Measurements from ENCODE around the gene UBL3. TPM values are rescaled to one million over a fixed set of nuclear protein-coding genes. Genes with fewer than 3 reads are reported as not detected.
A peak's percentile ranks its signal among the peaks of the same experiment; 100 is the strongest.

UBL3 gene
- total RNA-seq, 3 donors from 2014 or later (not counting 1 experiment from before 2014, with no cell fraction given): 29.6 to 36.0 (median 31.5) TPM

DNA sequence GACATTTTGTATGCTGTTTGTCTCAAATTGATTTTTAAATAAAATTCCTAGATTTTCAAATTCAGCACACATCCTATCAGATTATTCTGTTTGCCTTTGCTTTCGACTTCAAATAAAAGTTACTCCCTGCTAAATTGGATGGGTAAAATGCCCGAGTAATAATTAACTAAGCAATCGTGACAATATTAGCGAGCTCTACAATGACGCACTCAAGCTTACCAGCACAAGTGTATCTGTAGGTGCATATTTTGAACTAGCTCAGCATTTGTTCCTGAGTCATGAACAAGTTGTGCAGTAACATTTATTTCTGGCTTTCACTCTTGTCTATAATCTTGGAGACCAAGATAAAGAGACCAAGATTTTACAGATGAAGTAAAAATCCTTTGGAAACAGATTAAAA, 113.4 kb downstream of the UBL3 start:
- no peak for ATAC-seq

DNA sequence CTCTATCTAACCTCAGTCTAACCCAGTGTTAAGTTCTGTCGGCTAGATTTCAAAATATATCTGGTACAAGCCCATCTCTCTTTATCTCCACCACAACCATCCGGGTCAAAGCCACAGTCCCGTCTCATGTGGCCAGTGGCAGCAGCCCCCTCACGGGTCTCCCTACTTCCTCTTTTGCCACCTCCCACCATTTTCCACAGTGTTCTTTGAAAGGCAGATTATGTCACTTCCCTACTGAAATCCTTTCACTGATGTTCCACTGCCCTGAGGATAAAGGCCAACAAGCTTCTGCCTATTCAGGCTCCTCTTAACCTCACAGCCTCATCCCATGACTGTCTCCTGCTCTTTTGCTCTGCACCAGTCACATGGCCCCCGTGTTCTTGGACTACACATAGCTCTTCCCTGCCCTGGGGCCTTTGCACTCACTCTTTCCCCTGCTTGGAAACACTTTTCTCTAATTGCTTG, 117.2 kb downstream of the UBL3 start:
- H3K4me3 Mint-ChIP-seq: no peak overlapping the region
- H3K36me3 Mint-ChIP-seq: no peaks in the 10 kb centered on the region
- intact Hi-C loops (cut with micrococcal nuclease): no loop called here
- peaks cover 37 to 54% of the 10 kb centered on the region in 2 donors for H3K27me3 Mint-ChIP-seq (ENCODE audit: low read depth in 2 of 2)
- peaks cover 15% of the 10 kb centered on the region for H3K27me3 ChIP-seq (ENCODE audit: control insufficient read depth, insufficient read depth, low read length)
- H3K27ac ChIP-seq (ENCODE audit: low read length): no peak overlapping the region
- TF ChIP-seq CTCF (IDR thresholded peaks at IDR 0.05): no peak
- peaks cover 13% of the 10 kb centered on the region for H3K4me1 ChIP-seq (ENCODE audit: control insufficient read depth, insufficient read depth, low read length)
- no peaks in the 10 kb centered on the region for H3K9me3 Mint-ChIP-seq
- no peaks in the 10 kb centered on the region for H3K9me3 ChIP-seq (ENCODE audit: control insufficient read depth, insufficient read depth, low read length)
- WGBS (ENCODE audit: insufficient coverage): 13% methylated on average over 5 of the region's 5 CpGs
- H3K4me3 ChIP-seq (ENCODE audit: low read length): no peak overlapping the region
- H3K36me3 ChIP-seq (ENCODE audit: control insufficient read depth, insufficient read depth, low read length): no peaks in the 10 kb centered on the region
- no peak overlapping the region for H3K27ac Mint-ChIP-seq
- DNase-seq: no peak
- peak in 2 of 3 donors; percentile 36 to 39 for ATAC-seq
- H3K4me1 Mint-ChIP-seq: peaks cover 11 to 12% of the 10 kb centered on the region in 2 donors

More for the DNA sequence above, 113.4 kb downstream of the UBL3 start:
- no peak for DNase-seq
- no peaks in the 10 kb centered on the region for H3K36me3 Mint-ChIP-seq
- Histone ChIP-seq H3K27me3 (ENCODE audit: control insufficient read depth, insufficient read depth, low read length) (peaks cover under 1% of the 10 kb centered on the region), H3K27ac (ENCODE audit: low read length) (no peak overlapping the region), H3K36me3 (ENCODE audit: control insufficient read depth, insufficient read depth, low read length) (no peaks in the 10 kb centered on the region), H3K4me1 (ENCODE audit: control insufficient read depth, insufficient read depth, low read length) (peaks cover 13% of the 10 kb centered on the region), H3K4me3 (ENCODE audit: low read length) (no peak overlapping the region), H3K9me3 (ENCODE audit: control insufficient read depth, insufficient read depth, low read length) (no peaks in the 10 kb centered on the region)
- H3K9me3 Mint-ChIP-seq: no peaks in the 10 kb centered on the region
- no peak overlapping the region for H3K4me3 Mint-ChIP-seq
- peaks cover 14 to 15% of the 10 kb centered on the region in 2 donors for H3K27me3 Mint-ChIP-seq (ENCODE audit: low read depth in 2 of 2)
- WGBS (ENCODE audit: insufficient coverage): 89% methylated on average over 5 of the region's 5 CpGs
- peaks cover 11 to 12% of the 10 kb centered on the region in 2 donors for H3K4me1 Mint-ChIP-seq
- no peak for TF ChIP-seq CTCF (IDR thresholded peaks at IDR 0.05)
- no peak overlapping the region for H3K27ac Mint-ChIP-seq
- intact Hi-C loops (cut with micrococcal nuclease): no loop called here

GRCh38 chr13:29730253-29730652, 120.2 kb downstream of the UBL3 start:
- Mint-ChIP-seq H3K4me3 (no peak overlapping the region), H3K27ac (no peak overlapping the region), H3K27me3 (ENCODE audit: low read depth in 2 of 2) (peaks cover 37 to 69% of the 10 kb centered on the region in 2 donors), H3K4me1 (peaks cover 11 to 12% of the 10 kb centered on the region in 2 donors), H3K9me3 (no peaks in the 10 kb centered on the region), H3K36me3 (no peaks in the 10 kb centered on the region)
- DNase-seq (no peak), ATAC-seq (no peak)
- intact Hi-C loops (cut with micrococcal nuclease): no loop called here
- no peak for TF ChIP-seq CTCF (IDR thresholded peaks at IDR 0.05)
- Histone ChIP-seq H3K4me3 (ENCODE audit: low read length) (no peak overlapping the region), H3K27me3 (ENCODE audit: control insufficient read depth, insufficient read depth, low read length) (peaks cover 22% of the 10 kb centered on the region), H3K9me3 (ENCODE audit: control insufficient read depth, insufficient read depth, low read length) (peaks cover 3% of the 10 kb centered on the region), H3K27ac (ENCODE audit: low read length) (no peak overlapping the region), H3K36me3 (ENCODE audit: control insufficient read depth, insufficient read depth, low read length) (no peaks in the 10 kb centered on the region), H3K4me1 (ENCODE audit: control insufficient read depth, insufficient read depth, low read length) (peaks cover 13% of the 10 kb centered on the region)
- WGBS (ENCODE audit: insufficient coverage): 30% methylated on average over 2 of the region's 3 CpGs

DNA sequence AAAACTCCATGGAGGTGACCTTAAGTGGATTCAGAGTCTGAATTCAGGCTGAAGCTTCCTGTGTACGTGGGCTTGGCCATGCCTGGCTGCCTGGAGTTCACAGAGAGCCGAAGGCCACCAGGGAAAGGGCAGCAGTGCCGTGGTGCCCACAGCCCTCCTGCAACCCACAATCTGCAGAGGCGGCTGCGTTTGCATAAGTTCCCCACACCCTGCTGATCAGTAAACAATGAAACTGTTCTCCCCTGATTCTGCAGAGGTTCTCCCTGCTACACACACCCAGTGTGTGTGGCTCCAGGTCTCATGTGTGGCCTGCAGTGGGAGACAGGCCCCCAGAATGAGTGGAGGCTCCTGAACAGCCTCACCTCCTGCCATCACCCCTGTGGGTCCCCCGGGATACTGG, 128.0 kb downstream of the UBL3 start:
- Histone ChIP-seq H3K27ac (ENCODE audit: low read length) (no peak overlapping the region), H3K4me1 (ENCODE audit: control insufficient read depth, insufficient read depth, low read length) (no peaks in the 10 kb centered on the region), H3K9me3 (ENCODE audit: control insufficient read depth, insufficient read depth, low read length) (peaks cover 3% of the 10 kb centered on the region), H3K27me3 (ENCODE audit: control insufficient read depth, insufficient read depth, low read length) (peaks cover 7% of the 10 kb centered on the region), H3K4me3 (ENCODE audit: low read length) (no peak overlapping the region), H3K36me3 (ENCODE audit: control insufficient read depth, insufficient read depth, low read length) (no peaks in the 10 kb centered on the region)
- Mint-ChIP-seq H3K4me3 (no peak overlapping the region), H3K4me1 (no peaks in the 10 kb centered on the region), H3K27me3 (ENCODE audit: low read depth in 2 of 2) (peaks cover 8 to 28% of the 10 kb centered on the region in 2 donors), H3K36me3 (no peaks in the 10 kb centered on the region), H3K27ac (no peak overlapping the region), H3K9me3 (no peaks in the 10 kb centered on the region)
- DNase-seq: no peak
- intact Hi-C loops (cut with micrococcal nuclease): no loop called here
- WGBS (ENCODE audit: insufficient coverage): 84% methylated on average over 6 of the region's 6 CpGs
- ATAC-seq: no peak
- no peak for TF ChIP-seq CTCF (IDR thresholded peaks at IDR 0.05)

Measured in natural killer cell (primary cell).